GM23248 (cell line): Measurements from ENCODE around the gene CABP1.

Experiments used
- EZH2 ChIP-seq: fragments of 200-600 bp; sonication (generic); IDR thresholded peaks from 2 replicates; pipeline ENCODE4 v1.6.1; 2018; ENCODE audit warnings: antibody characterized with exemption, mild to moderate bottlenecking; ENCODE audit not compliant: insufficient read depth, poor library complexity, severe bottlenecking
- EZH2phosphoT487 ChIP-seq: fragments of 200-600 bp; sonication (generic); IDR thresholded peaks from 2 replicates; pipeline ENCODE4 v1.6.1; 2018; ENCODE audit warnings: antibody characterized with exemption, moderate library complexity, mild to moderate bottlenecking, low read depth; ENCODE audit not compliant: insufficient read depth

DNA sequence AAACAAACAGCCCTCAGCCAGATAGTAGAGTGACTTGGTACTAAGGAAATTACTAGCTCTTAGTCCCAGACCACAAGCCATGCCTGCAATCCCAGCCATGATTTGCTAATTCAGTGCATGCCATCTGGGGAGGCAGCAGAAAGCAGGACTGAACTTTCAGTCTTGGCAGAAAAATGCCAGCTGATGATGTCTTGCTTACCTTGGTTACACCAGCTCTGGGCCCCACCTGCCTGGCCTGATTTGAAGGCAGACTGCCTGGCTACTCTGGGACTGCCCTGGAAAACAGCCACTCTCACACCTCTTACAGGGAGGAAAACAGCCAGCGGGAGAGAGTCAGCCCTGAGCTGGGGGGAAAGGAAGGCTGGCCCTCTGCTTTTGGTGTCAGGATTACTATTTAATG lies 65.2 kb downstream of the CABP1 start:
- TF ChIP-seq EZH2 (no peak), EZH2phosphoT487 (no peak)
